B cell (primary cell): ENCODE measurements around the gene TP53BP1. TPM values are rescaled to one million over a fixed set of nuclear protein-coding genes. Genes with fewer than 3 reads are reported as not detected.

Experiments
- ATAC-seq: fragments of 200-7000 bp; cut with Tn5 transposase; one replicate; pipeline ENCODE4 v1.10.0; 2021; ENCODE audit warnings: low read depth, mild to moderate bottlenecking, moderate number of reproducible peaks, moderate library complexity
- CTCF ChIA-PET: fragments of 350-600 bp; sonication (Branson Sonifier 250); formaldehyde crosslinking; loops from one replicate; lab custom pipeline; 2021; ENCODE audit warnings: antibody characterized with exemption, inconsistent platforms; lab: Charles Lee
- POLR2A ChIA-PET: fragments of 350-600 bp; sonication (Branson Sonifier 250); formaldehyde crosslinking; loops from one replicate; lab custom pipeline; 2021; ENCODE audit warnings: antibody characterized with exemption; lab: Charles Lee
- DNase-seq: peaks from one replicate; pipeline ENCODE4 v3.0.0; 2013
- H2AFZ ChIP-seq: 2 replicates; pipeline ENCODE4 v1.6.1; 2012; ENCODE audit warnings: mild to moderate bottlenecking, low read depth, low read length; ENCODE audit not compliant: insufficient read depth, poor library complexity, severe bottlenecking
- H3K27ac ChIP-seq, 2 donors: 1 replicate in 1 of 2; 2 replicates in 1 of 2; pipeline ENCODE4 v1.5.1; 2012 to 2013; ENCODE audit warnings: low read length in 2 of 2, mild to moderate bottlenecking in 2 of 2, moderate library complexity in 1 of 2
- H3K27me3 ChIP-seq, 4 experiments: fragments of 200-600 bp in 1 of 4; sonication (generic) in 1 of 4; replicated peaks in 1 of 4; 1 replicate in 2 of 4; 2 replicates in 2 of 4; pipeline versions ENCODE4 v1.6.1 to v1.7.0; 2013 to 2016; ENCODE audit warnings: low read length in 3 of 4, mild to moderate bottlenecking in 2 of 4, mixed read lengths in 1 of 4, moderate library complexity in 1 of 4; ENCODE audit not compliant: insufficient read depth in 4 of 4, control insufficient read depth in 3 of 4; ENCODE audit errors: control extremely low read depth in 1 of 4
- H3K36me3 ChIP-seq, 2 experiments: replicated peaks in 1 of 2; 1 replicate in 1 of 2; 2 replicates in 1 of 2; pipeline versions ENCODE4 v1.6.1 to v1.7.1; 2013; ENCODE audit warnings: low read length in 1 of 2; ENCODE audit not compliant: insufficient read depth in 2 of 2, control insufficient read depth in 1 of 2; ENCODE audit errors: control extremely low read depth in 1 of 2, extremely low read depth in 1 of 2
- H3K4me1 ChIP-seq, 2 donors: fragments of 200-600 bp in 1 of 2; sonication (generic) in 1 of 2; 1 replicate in 1 of 2; 2 replicates in 1 of 2; pipeline versions ENCODE4 v1.5.1 to v1.6.1; 2013 to 2017; ENCODE audit warnings: low read length in 2 of 2; ENCODE audit not compliant: control insufficient read depth in 2 of 2, insufficient read depth in 2 of 2
- H3K4me2 ChIP-seq: replicated peaks from 2 replicates; pipeline ENCODE3; 2012; ENCODE audit warnings: mild to moderate bottlenecking, low read depth, low read length; ENCODE audit not compliant: poor library complexity, severe bottlenecking
- H3K4me3 ChIP-seq, 5 experiments: fragments of 200-600 bp in 1 of 5; sonication (generic) in 1 of 5; 1 replicate in 3 of 5; 2 replicates in 2 of 5; pipeline versions ENCODE4 v1.5.1 to v1.7.0; 2011 to 2016; ENCODE audit warnings: low read length in 4 of 5, mild to moderate bottlenecking in 4 of 5, low read depth in 2 of 5, control low read depth in 1 of 5, moderate library complexity in 1 of 5; ENCODE audit not compliant: insufficient read depth in 1 of 5; ENCODE audit errors: control extremely low read depth in 1 of 5, extremely low read depth in 1 of 5
- H3K79me2 ChIP-seq: fragments of 200-600 bp; sonication (generic); one replicate; pipeline ENCODE4 v1.6.0; 2016; ENCODE audit warnings: low read length; ENCODE audit not compliant: control insufficient read depth, insufficient read depth
- H3K9ac ChIP-seq: fragments of 200-600 bp; sonication (generic); 2 replicates; pipeline ENCODE4 v1.6.1; 2017; ENCODE audit warnings: mild to moderate bottlenecking, low read length, moderate library complexity
- H3K9me3 ChIP-seq, 3 donors: one replicate each; pipeline versions ENCODE4 v1.6.1 to v1.7.1; 2013; ENCODE audit warnings: low read length in 2 of 3; ENCODE audit not compliant: control insufficient read depth in 2 of 3, insufficient read depth in 1 of 3; ENCODE audit errors: control extremely low read depth in 1 of 3
- H4K20me1 ChIP-seq: 2 replicates; pipeline ENCODE4 v1.6.0; 2012; ENCODE audit warnings: mild to moderate bottlenecking, low read length; ENCODE audit not compliant: insufficient read depth, control insufficient read depth, poor library complexity, severe bottlenecking
- H3K27ac Mint-ChIP-seq: one replicate; pipeline ENCODE4 v1.8.0; 2021; ENCODE audit warnings: mixed read lengths
- H3K27me3 Mint-ChIP-seq: one replicate; pipeline ENCODE4 v1.8.0; 2021; ENCODE audit warnings: mixed read lengths
- H3K4me1 Mint-ChIP-seq: one replicate; pipeline ENCODE4 v1.8.0; 2021; ENCODE audit warnings: mixed read lengths
- H3K4me3 Mint-ChIP-seq: one replicate; pipeline ENCODE4 v1.8.0; 2021; ENCODE audit warnings: mixed read lengths
- H3K9me3 Mint-ChIP-seq: one replicate; pipeline ENCODE4 v1.8.0; 2022; ENCODE audit warnings: mixed read lengths; ENCODE audit not compliant: insufficient read depth
- EZH2 ChIP-seq: IDR thresholded peaks from 2 replicates; pipeline ENCODE4 v1.6.1; 2012; ENCODE audit warnings: borderline replicate concordance, low read depth, mild to moderate bottlenecking, moderate library complexity, low read length; ENCODE audit not compliant: insufficient read depth, poor library complexity, severe bottlenecking
- WGBS: methylation state at CpG from one replicate; pipeline ENCODE4 v1.1.5; 2013; ENCODE audit warnings: missing lambda C conversion rate; ENCODE audit not compliant: insufficient coverage; 5-methylcytosine and 5-hydroxymethylcytosine counted together
- intact Hi-C: fragments of 100-400 bp; cut with micrococcal nuclease; formaldehyde crosslinking; loops from one replicate; pipeline ENCODE4 v1.10.0; 2022
- polyA plus RNA-seq: library from polyadenylated mRNA; depleted of rRNA; stranded (reverse); fragments of >200 nt; gene quantifications from 2 replicates; pipeline ENCODE4 v1.2.3, GENCODE V29; 2012
- total RNA-seq, 2 donors: library from RNA; stranded (reverse); fragments of 120-200 nt in 1 of 2; gene quantifications; 1 replicate in 1 of 2; 2 replicates in 1 of 2; pipeline versions ENCODE4 v1.2.3 to v1.2.4, GENCODE V29; 2013 to 2022
- TF ChIP-seq, protein P1 (sequence below): fragments of 200-600 bp; IDR thresholded peaks from one replicate; pipeline ENCODE4 v1.8.0; 2022; ENCODE audit warnings: antibody characterized with exemption, mild to moderate bottlenecking

The TP53BP1 gene
- total and polyA plus RNA-seq, 2 donors (not counting 1 experiment from before 2014, with no cell fraction given) = 13.1 to 70.5 TPM

DNA sequence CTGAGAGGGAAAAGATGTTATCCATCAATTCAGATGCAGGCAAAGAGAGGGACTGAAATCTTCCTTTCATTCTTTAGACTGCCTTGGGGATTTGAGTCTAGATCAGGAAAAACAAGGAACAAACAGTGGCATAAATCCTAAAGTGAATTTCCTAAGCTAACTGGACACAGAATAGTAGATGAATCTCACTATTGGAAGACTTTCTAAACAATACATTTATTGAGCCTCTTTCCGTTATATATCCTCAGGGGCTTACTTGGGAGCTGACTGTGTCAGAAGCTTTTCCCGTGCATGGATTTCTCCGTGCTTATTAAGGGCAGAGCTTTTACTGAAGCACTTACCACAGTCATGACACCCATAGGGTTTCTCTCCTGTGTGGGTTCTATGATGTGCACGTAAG, 132.1 kb downstream of the TP53BP1 start:
- Histone ChIP-seq H3K4me2 (no peak overlapping the region), H3K36me3 (peaks cover 14 to 47% of the 10 kb centered on the region in 2 experiments), H3K4me1 (no peaks in the 10 kb centered on the region), H3K4me3 (no peak overlapping the region), H3K27ac (no peak overlapping the region), H2AFZ (no peak overlapping the region), H4K20me1 (no peaks in the 10 kb centered on the region), H3K27me3 (no peaks in the 10 kb centered on the region), H3K9me3 (peaks cover 15 to 42% (median 34%) of the 10 kb centered on the region in 3 donors), H3K79me2 (peaks cover 10% of the 10 kb centered on the region), H3K9ac (no peak overlapping the region)
- ChIA-PET POLR2A (interaction anchor here (0.6 kb wide), 1 partner anchor 24 kb away, joined by 3 read pairs; no protein-coding TSS in a partner anchor), CTCF (interaction anchor here (1.1 to 1.6 kb wide), 3 partner anchors 13 to 17 kb away, joined by 3 read pairs; no protein-coding TSS in a partner anchor)
- TF ChIP-seq, protein P1, sequence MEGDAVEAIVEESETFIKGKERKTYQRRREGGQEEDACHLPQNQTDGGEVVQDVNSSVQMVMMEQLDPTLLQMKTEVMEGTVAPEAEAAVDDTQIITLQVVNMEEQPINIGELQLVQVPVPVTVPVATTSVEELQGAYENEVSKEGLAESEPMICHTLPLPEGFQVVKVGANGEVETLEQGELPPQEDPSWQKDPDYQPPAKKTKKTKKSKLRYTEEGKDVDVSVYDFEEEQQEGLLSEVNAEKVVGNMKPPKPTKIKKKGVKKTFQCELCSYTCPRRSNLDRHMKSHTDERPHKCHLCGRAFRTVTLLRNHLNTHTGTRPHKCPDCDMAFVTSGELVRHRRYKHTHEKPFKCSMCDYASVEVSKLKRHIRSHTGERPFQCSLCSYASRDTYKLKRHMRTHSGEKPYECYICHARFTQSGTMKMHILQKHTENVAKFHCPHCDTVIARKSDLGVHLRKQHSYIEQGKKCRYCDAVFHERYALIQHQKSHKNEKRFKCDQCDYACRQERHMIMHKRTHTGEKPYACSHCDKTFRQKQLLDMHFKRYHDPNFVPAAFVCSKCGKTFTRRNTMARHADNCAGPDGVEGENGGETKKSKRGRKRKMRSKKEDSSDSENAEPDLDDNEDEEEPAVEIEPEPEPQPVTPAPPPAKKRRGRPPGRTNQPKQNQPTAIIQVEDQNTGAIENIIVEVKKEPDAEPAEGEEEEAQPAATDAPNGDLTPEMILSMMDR = no peak
- TF ChIP-seq EZH2 = no peak
- Mint-ChIP-seq H3K4me3 (no peak overlapping the region), H3K27ac (no peak overlapping the region), H3K27me3 (no peaks in the 10 kb centered on the region), H3K4me1 (peaks cover 9% of the 10 kb centered on the region), H3K9me3 (peaks cover 34% of the 10 kb centered on the region)
- intact Hi-C loops = no loop called here
- WGBS = 73% methylated on average over 4 of the region's 4 CpGs
- DNase-seq = no peak
- ATAC-seq = no peak

Other genes with a start within 250 kb of the TP53BP1 start
- 0.42 TPM in 1 of 2 replicates, not detected in the other for gene TGM5, start 226.2 kb downstream of the TP53BP1 start, total RNA-seq
- gene TGM5, start 226.2 kb downstream of the TP53BP1 start, polyA plus RNA-seq = not detected in 2 replicates
- gene TGM7, start 190.9 kb downstream of the TP53BP1 start, total RNA-seq = not detected in 2 replicates
- gene TGM7, start 190.9 kb downstream of the TP53BP1 start, polyA plus RNA-seq = not detected in 2 replicates
- gene LCMT2, start 162.6 kb downstream of the TP53BP1 start, total RNA-seq = 12.8 and 16.2 TPM in 2 replicates
- 7.5 and 10.1 TPM in 2 replicates for gene LCMT2, start 162.6 kb downstream of the TP53BP1 start, polyA plus RNA-seq
- 51.5 and 54.4 TPM in 2 replicates for gene ZSCAN29, start 122.1 kb downstream of the TP53BP1 start, total RNA-seq
- gene ZSCAN29, start 122.1 kb downstream of the TP53BP1 start, polyA plus RNA-seq = 14.9 and 16.1 TPM in 2 replicates
- 24.0 and 31.6 TPM in 2 replicates for gene TUBGCP4, start 122.1 kb downstream of the TP53BP1 start, total RNA-seq
- gene TUBGCP4, start 122.1 kb downstream of the TP53BP1 start, polyA plus RNA-seq = 9.4 and 10.0 TPM in 2 replicates
- gene MAP1A, start 24.5 kb upstream of the TP53BP1 start, total RNA-seq = 0.07 and 0.17 TPM in 2 replicates
- gene MAP1A, start 24.5 kb upstream of the TP53BP1 start, polyA plus RNA-seq = 0.03 and 0.06 TPM in 2 replicates
- gene PPIP5K1, start 97.1 kb upstream of the TP53BP1 start, total RNA-seq = 88.9 and 94.8 TPM in 2 replicates
- 40.2 and 40.6 TPM in 2 replicates for gene PPIP5K1, start 97.1 kb upstream of the TP53BP1 start, polyA plus RNA-seq
- not detected in 2 replicates for gene CKMT1B, start 100.9 kb upstream of the TP53BP1 start, total RNA-seq
- gene CKMT1B, start 100.9 kb upstream of the TP53BP1 start, polyA plus RNA-seq = not detected in 2 replicates
- 1.0 and 1.3 TPM in 2 replicates for gene STRC, start 125.6 kb upstream of the TP53BP1 start, total RNA-seq
- gene STRC, start 125.6 kb upstream of the TP53BP1 start, polyA plus RNA-seq = 1.3 and 1.7 TPM in 2 replicates
- 17.2 and 21.3 TPM in 2 replicates for gene CATSPER2, start 155.7 kb upstream of the TP53BP1 start, total RNA-seq
- 6.7 and 7.9 TPM in 2 replicates for gene CATSPER2, start 155.7 kb upstream of the TP53BP1 start, polyA plus RNA-seq
- gene CKMT1A, start 200.7 kb upstream of the TP53BP1 start, total RNA-seq = not detected in 2 replicates
- gene CKMT1A, start 200.7 kb upstream of the TP53BP1 start, polyA plus RNA-seq = 0.12 TPM in 1 of 2 replicates, not detected in the other